Measurements from ENCODE around the gene UNC13A.
"Not testable (repeated sequence)": the region's sequence is repeated elsewhere in the genome, so short reads cannot be mapped to it uniquely, and the experiment has no call there.

Gene UNC13A

DNA sequence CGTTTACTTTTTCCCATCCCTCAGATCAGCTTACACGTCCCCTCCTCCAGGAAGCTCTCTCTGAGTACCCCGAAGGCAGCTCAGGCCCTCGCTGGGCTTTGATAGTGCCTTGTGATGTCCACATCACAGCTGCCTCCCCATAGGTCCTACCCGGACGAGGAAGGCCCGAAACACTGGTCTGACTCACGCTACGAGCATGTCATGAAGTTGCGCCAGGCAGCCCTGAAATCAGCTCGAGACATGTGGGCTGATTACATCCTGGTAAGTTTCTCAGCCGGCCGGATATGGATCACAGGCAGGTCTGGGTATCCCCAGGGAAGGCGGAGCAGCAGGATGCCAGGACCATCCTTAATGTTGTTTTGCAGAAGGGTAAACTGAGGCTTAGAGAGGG is 128.0 kb downstream of the UNC13A start:
- no peak for FAIRE-seq

DNA sequence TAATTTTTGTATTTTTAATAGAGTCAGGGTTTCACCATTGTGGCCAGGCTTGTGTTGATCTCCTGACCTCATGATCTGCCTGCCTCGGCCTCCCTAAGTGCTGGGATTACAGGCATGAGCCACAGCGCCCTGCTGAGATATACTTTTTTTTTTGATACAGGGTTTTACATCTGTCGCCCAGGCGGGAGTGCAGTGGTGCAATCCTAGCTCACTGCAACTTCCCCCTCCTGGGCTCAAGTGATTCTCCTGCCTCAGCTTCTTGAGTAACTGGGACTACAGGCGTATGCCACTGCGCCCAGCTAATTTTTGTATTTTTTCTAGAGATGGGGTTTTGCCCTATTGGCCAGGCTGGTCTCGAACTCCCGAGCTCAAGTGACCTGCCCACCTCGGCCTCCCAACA is 130.7 kb downstream of the UNC13A start:
- no peak for FAIRE-seq

DNA sequence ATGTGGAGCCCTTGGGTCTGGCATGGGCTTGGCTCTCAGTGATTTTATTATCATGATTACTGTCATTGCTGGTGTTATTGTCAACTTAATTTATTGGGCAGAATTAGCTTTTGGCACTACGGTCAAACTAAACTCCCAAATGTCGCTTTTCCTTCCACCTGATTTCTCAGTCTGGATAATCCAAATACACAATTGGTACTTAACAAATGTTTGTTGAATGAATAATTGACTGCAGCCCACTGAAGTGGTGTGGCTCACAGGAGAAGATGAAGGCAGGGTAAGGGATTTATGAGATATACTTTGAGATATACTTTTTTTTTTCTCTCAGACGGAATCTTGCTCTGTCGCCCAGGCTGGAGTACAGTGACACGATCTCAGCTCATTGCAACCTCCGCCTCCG is 131.2 kb downstream of the UNC13A start:
- FAIRE-seq, result no peak

DNA sequence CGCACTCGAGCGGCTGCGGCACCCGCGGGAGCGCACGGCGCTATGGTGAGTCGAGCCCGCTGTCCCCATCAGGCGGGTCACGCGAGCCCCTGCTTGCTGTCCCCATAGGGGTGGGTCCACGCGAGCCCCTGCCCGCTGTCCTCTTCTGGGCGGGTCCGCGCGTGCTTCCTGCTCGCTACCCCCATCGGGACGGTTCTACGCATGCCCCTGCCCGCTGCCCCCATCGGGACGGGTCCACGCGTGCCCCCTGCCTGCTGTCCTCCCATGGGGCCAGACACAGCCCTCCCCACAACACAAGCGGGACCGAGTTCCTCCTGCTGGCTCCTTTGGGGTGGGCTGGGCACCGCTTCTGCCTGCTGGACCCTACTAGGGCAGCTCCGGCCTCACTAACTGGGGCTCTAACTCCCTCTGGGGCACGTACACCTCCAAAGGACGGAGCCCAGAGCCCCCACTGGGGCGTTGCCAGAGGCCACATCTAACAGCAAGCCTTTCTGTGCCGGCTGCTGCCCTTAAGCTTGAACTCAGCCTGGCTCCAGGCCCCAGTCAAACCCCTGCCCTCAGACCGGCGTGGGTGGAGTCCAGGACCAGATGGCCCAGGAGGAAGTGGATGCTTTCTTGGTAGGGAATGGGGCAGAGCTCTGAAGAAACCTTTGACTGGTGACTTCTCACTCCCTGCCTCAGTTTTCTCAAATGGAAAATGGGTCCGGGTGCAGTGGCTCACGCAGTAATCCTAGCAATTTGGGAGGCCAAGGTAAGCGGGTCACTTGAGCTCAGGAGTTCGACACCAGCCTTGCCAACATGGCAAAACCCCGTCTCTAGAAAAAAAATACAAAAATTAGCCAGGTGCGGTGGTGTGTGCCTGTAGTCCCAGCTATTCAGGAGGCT is 132.0 kb downstream of the UNC13A start:
- FAIRE-seq, result no peak

DNA sequence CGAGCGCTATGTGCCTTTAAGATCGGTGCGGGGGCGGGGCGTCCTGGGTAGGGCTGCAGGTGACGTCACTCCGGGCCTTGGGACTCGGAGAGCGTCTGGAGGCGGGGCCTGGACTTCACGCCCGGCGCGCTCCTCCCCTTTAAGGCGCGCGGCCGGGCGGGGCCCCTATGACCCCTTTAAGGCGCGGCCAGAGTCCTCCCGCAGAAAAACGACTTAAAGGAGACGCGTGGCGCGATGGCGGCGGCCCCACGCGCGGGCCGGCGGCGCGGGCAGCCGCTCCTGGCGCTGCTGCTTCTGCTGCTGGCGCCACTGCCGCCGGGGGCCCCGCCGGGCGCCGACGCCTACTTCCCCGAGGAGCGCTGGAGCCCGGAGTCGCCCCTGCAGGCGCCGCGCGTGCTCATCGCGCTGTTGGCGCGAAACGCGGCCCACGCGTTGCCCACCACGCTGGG is 132.7 kb downstream of the UNC13A start, which contains the start of gene COLGALT1:
Gene COLGALT1 (plus strand): TSS at position 170 of the 449 bp plus-strand sequence. CDS start 65 bp downstream, at position 235.
- peak; percentile 59 for FAIRE-seq

DNA sequence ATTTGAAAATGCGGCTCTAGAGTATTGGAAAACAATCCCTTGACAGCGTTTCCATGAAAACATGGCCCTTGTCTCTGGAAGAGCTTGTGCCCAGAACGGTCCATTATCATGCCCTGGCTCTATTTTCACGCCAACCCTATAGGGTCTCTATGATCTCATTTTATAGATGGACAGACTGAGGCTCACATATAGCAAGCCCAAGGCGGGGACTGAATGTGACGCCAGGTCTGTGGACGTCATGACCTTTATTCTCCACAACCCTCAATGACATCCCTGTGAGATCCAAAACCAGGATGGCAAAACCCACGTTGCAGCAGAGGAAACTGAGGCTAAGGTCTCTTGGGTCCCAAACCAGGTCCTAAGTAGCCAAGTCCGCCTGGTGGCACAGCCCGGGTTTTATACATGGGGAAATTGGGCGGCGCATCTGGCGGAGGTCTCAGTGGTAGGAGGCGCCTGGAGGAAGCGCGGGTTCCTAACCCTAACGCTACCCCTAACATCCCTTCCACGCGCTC is 133.1 kb downstream of the UNC13A start:
- FAIRE-seq, result no peak

DNA sequence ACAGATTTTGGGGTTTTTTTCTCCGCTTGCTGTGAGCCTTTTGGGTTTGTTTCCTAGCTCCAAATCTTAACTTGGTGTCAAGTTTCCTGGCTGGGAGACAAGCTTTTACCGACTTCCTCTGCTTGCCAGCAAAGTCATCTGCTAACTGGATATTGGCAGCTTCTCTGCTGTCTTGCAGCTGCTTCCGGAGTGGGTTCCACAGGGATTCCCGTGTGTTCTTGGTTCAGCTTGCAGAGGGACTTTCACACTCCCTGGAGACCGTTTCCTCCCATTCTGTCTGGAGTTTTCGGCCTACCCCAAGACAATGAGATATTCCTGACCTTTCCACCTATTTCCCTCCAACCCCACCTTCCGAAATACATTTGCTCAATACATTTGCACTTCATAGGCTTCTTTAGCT is 134.9 kb downstream of the UNC13A start:
- FAIRE-seq, result no peak

DNA sequence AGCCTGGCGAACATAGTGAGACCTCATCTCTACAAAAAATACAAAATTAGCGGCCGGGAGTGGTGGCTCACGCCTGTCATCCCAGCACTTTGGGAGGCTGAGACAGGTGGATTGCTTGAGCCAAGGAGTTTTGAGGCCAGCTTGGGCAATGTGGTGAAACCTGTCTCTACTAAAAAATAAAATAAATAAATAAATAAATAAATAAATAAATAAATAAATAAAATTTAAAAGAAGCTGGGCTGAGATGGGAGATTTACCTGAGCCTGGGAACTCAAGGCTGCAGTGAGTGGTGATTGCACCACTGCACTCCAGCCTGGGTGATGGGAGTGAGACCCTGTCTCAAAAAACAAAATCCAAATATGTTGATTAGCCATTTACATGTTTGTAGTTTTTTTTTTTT is 135.4 kb downstream of the UNC13A start:
- not testable (repeated sequence) for FAIRE-seq
